Stimulated activated CD4-positive, alpha-beta T cell treated with anti-CD3 and anti-CD28 coated beads, Interleukin-2, amount 100 ng/mL, for 48 hours (primary cell): Measurements from ENCODE around the gene MAPKAP1.

Experiments
- DNase-seq, 2 donors: peaks; one replicate each; pipeline ENCODE4 v3.0.0-alpha.2; 2020

The MAPKAP1 gene

GRCh38 chr9:125529589-125530515, 177.2 kb downstream of the MAPKAP1 start:
- DNase-seq = no peak

- no peak for DNase-seq
These were observed 177.9 kb downstream of the MAPKAP1 start for GRCh38 chr9:125529107-125529506.

GRCh38 chr9:125527471-125528002, 179.5 kb downstream of the MAPKAP1 start:
- DNase-seq = no peak

- no peak for DNase-seq
These were observed 180.9 kb downstream of the MAPKAP1 start for GRCh38 chr9:125525921-125526631.

GRCh38 chr9:125524583-125525355, 182.2 kb downstream of the MAPKAP1 start:
- DNase-seq = no peak

GRCh38 chr9:125523681-125524080, 183.3 kb downstream of the MAPKAP1 start:
- no peak for DNase-seq

GRCh38 chr9:125522328-125522725, 184.7 kb downstream of the MAPKAP1 start:
- DNase-seq = no peak

- peak in 1 of 2 donors; percentile 17 for DNase-seq
These were observed 185.3 kb downstream of the MAPKAP1 start for GRCh38 chr9:125521462-125522327.

GRCh38 chr9:125519734-125520133, 187.3 kb downstream of the MAPKAP1 start:
- no peak for DNase-seq

- DNase-seq = no peak
These were observed 189.4 kb downstream of the MAPKAP1 start for GRCh38 chr9:125517577-125517976.

GRCh38 chr9:125515983-125516940, 190.7 kb downstream of the MAPKAP1 start:
- DNase-seq = no peak

- no peak for DNase-seq
These were observed 191.7 kb downstream of the MAPKAP1 start for GRCh38 chr9:125515281-125515680.

- no peak for DNase-seq
These were observed 192.5 kb downstream of the MAPKAP1 start for GRCh38 chr9:125514468-125514867.

GRCh38 chr9:125513668-125514413, 193.2 kb downstream of the MAPKAP1 start:
- DNase-seq = peak in 1 of 2 donors; percentile 16

- DNase-seq = no peak
These were observed 193.7 kb downstream of the MAPKAP1 start for GRCh38 chr9:125513303-125513667.

GRCh38 chr9:125511789-125512660, 195.0 kb downstream of the MAPKAP1 start:
- no peak for DNase-seq

- DNase-seq = no peak
These were observed 196.0 kb downstream of the MAPKAP1 start for GRCh38 chr9:125510980-125511379.

- no peak for DNase-seq
These were observed 197.5 kb downstream of the MAPKAP1 start for GRCh38 chr9:125509476-125509875.

- no peak for DNase-seq
These were observed 198.8 kb downstream of the MAPKAP1 start for GRCh38 chr9:125508249-125508648.
